Panc1 (cell line): ENCODE data around the gene ZDHHC7.

Source experiments
- CTCF ChIP-seq: fragments of 450-650 bp; IDR thresholded peaks from 2 replicates; pipeline ENCODE4 v1.5.1; 2017; ENCODE audit warnings: mild to moderate bottlenecking
- POLR2AphosphoS5 ChIP-seq: IDR thresholded peaks from 2 replicates; pipeline ENCODE4 v1.6.1; 2012; ENCODE audit warnings: mild to moderate bottlenecking, low read depth, low read length, moderate library complexity
- REST ChIP-seq, 2 experiments: IDR thresholded peaks; 2 replicates each; pipeline ENCODE4 v1.6.1; 2011 to 2012; ENCODE audit warnings: low read depth in 2 of 2, control low read depth in 1 of 2, low read length in 1 of 2, mild to moderate bottlenecking in 1 of 2, moderate library complexity in 1 of 2; ENCODE audit not compliant: insufficient read depth in 1 of 2
- SIN3A ChIP-seq: IDR thresholded peaks from 2 replicates; pipeline ENCODE4 v1.6.1; 2012; ENCODE audit warnings: low read depth, mild to moderate bottlenecking, low read length, moderate library complexity, borderline replicate concordance; ENCODE audit not compliant: insufficient read depth
- TCF7L2 ChIP-seq: IDR thresholded peaks from 2 replicates; pipeline ENCODE4 v1.6.1; 2011; ENCODE audit warnings: mild to moderate bottlenecking, low read depth, low read length, inconsistent platforms

- TF ChIP-seq CTCF (no peak), REST (IDR thresholded peaks at IDR 0.05; ENCODE audit: insufficient read depth in 1 of 2, low read depth in 2 of 2, low read length in 1 of 2) (no peak), POLR2AphosphoS5 (no peak), SIN3A (no peak), TCF7L2 (no peak)
Measured at GRCh38 chr16:84967828-84968227, 43.5 kb downstream of the ZDHHC7 start.
